Tibial artery (tissue), 4 donors: Measurements from ENCODE around the gene DEFB113.
"Not testable (repeated sequence)": the region's sequence is repeated elsewhere in the genome, so short reads cannot be mapped to it uniquely, and the experiment has no call there.

Source experiments
- DNase-seq, 2 donors: peaks; one replicate each; pipeline ENCODE4 v3.0.0-alpha.2; 2019
- H3K27ac ChIP-seq, 2 donors: fragments of 200-600 bp; sonication (generic) in 1 of 2; 1 replicate in 1 of 2; 2 replicates in 1 of 2; pipeline ENCODE4 v1.5.1; 2018 to 2019; ENCODE audit warnings: mild to moderate bottlenecking in 1 of 2
- H3K27me3 ChIP-seq, 2 donors: fragments of 200-600 bp; sonication (generic) in 1 of 2; one replicate each; pipeline versions ENCODE4 v1.5.1 to v1.6.0; 2016 to 2019
- H3K36me3 ChIP-seq, 3 donors: fragments of 200-600 bp; sonication (generic) in 2 of 3; one replicate each; pipeline ENCODE4 v1.5.1; 2016 to 2019; ENCODE audit warnings: mild to moderate bottlenecking in 2 of 3
- H3K4me1 ChIP-seq, 4 donors: fragments of 200-600 bp; sonication (generic) in 2 of 4; 1 replicate in 3 of 4; 2 replicates in 1 of 4; pipeline ENCODE4 v1.5.1; 2016 to 2019
- H3K4me3 ChIP-seq, 2 donors: fragments of 200-600 bp; sonication (generic) in 1 of 2; 1 replicate in 1 of 2; 2 replicates in 1 of 2; pipeline ENCODE4 v1.5.1; 2018 to 2019; ENCODE audit warnings: mild to moderate bottlenecking in 2 of 2
- H3K9me3 ChIP-seq, 3 donors: fragments of 200-600 bp; sonication (generic) in 1 of 3; one replicate each; pipeline ENCODE4 v1.5.1; 2016 to 2019
- CTCF ChIP-seq, 2 experiments: fragments of 200-600 bp in 1 of 2; fragments of 450-650 bp in 1 of 2; IDR thresholded peaks; one replicate each; pipeline ENCODE4 v1.5.1; 2017 to 2019; ENCODE audit warnings: antibody characterized with exemption in 2 of 2, mild to moderate bottlenecking in 1 of 2, moderate library complexity in 1 of 2
- intact Hi-C: fragments of 100-400 bp; cut with DNase I; formaldehyde crosslinking; loops from one replicate; pipeline ENCODE4 v1.15.0; 2023; ENCODE audit warnings: low total_unique reads

DEFB113 gene

GRCh38 chr6:49950415-49950751 lies 19.0 kb downstream of the DEFB113 start:
- DNase-seq, result no peak
- intact Hi-C loops, result no loop called here
- Histone ChIP-seq H3K27ac (no peak overlapping the region), H3K4me1 (no peaks in the 10 kb centered on the region), H3K27me3 (no peaks in the 10 kb centered on the region), H3K9me3 (no peaks in the 10 kb centered on the region), H3K36me3 (no peaks in the 10 kb centered on the region), H3K4me3 (no peak overlapping the region)
- TF ChIP-seq CTCF (IDR thresholded peaks at IDR 0.05), result no peak

- DNase-seq, result no peak
- no peak for TF ChIP-seq CTCF (IDR thresholded peaks at IDR 0.05)
- no peaks in the 10 kb centered on the region for H3K36me3 ChIP-seq
- no peaks in the 10 kb centered on the region for H3K27me3 ChIP-seq
- no peaks in the 10 kb centered on the region for H3K9me3 ChIP-seq
- no peak overlapping the region for H3K27ac ChIP-seq
- intact Hi-C loops, result loop anchor here (5.0 kb wide), 1 partner anchor 443 kb away; no protein-coding TSS in a partner anchor
- no peak overlapping the region for H3K4me3 ChIP-seq
- H3K4me1 ChIP-seq, result no peaks in the 10 kb centered on the region
These were observed 20.4 kb downstream of the DEFB113 start for GRCh38 chr6:49949062-49949461.

DNA sequence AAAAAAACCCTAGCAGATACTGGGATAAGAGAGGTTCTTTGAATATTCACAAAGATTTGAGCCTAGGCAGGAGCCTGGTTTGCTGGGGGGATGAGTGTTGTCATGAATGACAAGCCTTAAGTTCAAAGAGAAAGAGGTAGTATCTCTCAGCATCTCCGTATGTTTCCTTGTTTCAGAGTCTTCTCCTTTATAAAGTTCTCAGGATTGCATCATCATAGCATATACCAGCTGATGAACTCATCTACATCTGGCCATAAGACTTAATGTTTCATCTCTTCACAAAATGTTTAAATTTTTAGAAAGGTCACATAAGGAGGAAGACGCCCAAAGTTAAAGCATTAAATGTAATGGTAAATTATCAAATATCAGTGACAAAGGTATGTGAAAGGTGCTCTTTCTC lies 22.6 kb downstream of the DEFB113 start:
- Histone ChIP-seq H3K36me3 (no peaks in the 10 kb centered on the region), H3K9me3 (no peaks in the 10 kb centered on the region), H3K27me3 (no peaks in the 10 kb centered on the region), H3K4me3 (no peak overlapping the region), H3K4me1 (no peaks in the 10 kb centered on the region), H3K27ac (no peak overlapping the region)
- no peak for TF ChIP-seq CTCF (IDR thresholded peaks at IDR 0.05)
- no peak for DNase-seq
- intact Hi-C loops, result loop anchor here (5.0 kb wide), 1 partner anchor 445 kb away; no protein-coding TSS in a partner anchor

DNA sequence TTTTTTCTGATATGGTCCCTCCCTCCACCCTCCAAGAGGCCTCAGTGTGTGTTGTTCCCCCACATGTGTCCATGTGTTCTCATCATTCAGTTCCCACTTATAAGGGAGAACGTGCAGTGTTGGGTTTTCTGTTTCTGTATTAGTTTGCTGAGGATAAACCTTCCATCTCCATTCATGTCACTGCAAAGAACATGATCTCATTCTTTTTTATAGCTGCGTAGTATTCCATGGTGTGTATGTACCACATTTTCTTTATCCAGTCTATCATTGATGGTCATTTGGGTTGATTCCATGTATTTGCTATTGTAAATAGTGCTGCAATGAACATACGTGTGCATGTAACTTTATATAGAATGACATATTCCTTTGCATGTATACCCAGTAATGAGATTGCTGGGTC lies 25.4 kb downstream of the DEFB113 start:
- H3K36me3 ChIP-seq, H3K4me3 ChIP-seq, H3K27me3 ChIP-seq, DNase-seq, intact Hi-C loops, H3K4me1 ChIP-seq, H3K27ac ChIP-seq, H3K9me3 ChIP-seq: not testable (repeated sequence)

- no peak for DNase-seq
- H3K27me3 ChIP-seq, result no peaks in the 10 kb centered on the region
- H3K4me3 ChIP-seq, result no peak overlapping the region
- H3K4me1 ChIP-seq, result no peaks in the 10 kb centered on the region
- no peaks in the 10 kb centered on the region for H3K36me3 ChIP-seq
- intact Hi-C loops, result no loop called here
- no peaks in the 10 kb centered on the region for H3K9me3 ChIP-seq
- H3K27ac ChIP-seq, result no peak overlapping the region
- TF ChIP-seq CTCF (IDR thresholded peaks at IDR 0.05), result no peak
These were observed 29.4 kb downstream of the DEFB113 start for GRCh38 chr6:49939993-49940498.

GRCh38 chr6:49937811-49938210 lies 31.6 kb downstream of the DEFB113 start:
- TF ChIP-seq CTCF (IDR thresholded peaks at IDR 0.05), result no peak
- H3K27ac ChIP-seq, result no peak overlapping the region
- H3K9me3 ChIP-seq, result no peaks in the 10 kb centered on the region
- H3K4me3 ChIP-seq, result no peak overlapping the region
- DNase-seq, result no peak
- intact Hi-C loops, result no loop called here
- no peaks in the 10 kb centered on the region for H3K27me3 ChIP-seq
- H3K4me1 ChIP-seq, result no peaks in the 10 kb centered on the region
- H3K36me3 ChIP-seq, result no peaks in the 10 kb centered on the region
